D721Med (cell line): ENCODE measurements around the gene PI4KA.
A peak's percentile ranks its signal among the peaks of the same experiment; 100 is the strongest.

Source experiments
- DNase-seq: peaks from one replicate; pipeline ENCODE4 v3.0.0; 2011; ENCODE audit warnings: low spot score; ENCODE audit not compliant: insufficient read length
- FAIRE-seq: peaks from 2 replicates; lab custom pipeline; 2011; peaks lifted over from hg19 to GRCh38; lab: Jason Lieb, UNC
- CTCF ChIP-seq: IDR thresholded peaks from 2 replicates; pipeline ENCODE4 v1.5.1; 2012; ENCODE audit warnings: mild to moderate bottlenecking, control low read depth; ENCODE audit not compliant: insufficient read depth; ENCODE audit errors: missing control alignments

Gene PI4KA

DNA sequence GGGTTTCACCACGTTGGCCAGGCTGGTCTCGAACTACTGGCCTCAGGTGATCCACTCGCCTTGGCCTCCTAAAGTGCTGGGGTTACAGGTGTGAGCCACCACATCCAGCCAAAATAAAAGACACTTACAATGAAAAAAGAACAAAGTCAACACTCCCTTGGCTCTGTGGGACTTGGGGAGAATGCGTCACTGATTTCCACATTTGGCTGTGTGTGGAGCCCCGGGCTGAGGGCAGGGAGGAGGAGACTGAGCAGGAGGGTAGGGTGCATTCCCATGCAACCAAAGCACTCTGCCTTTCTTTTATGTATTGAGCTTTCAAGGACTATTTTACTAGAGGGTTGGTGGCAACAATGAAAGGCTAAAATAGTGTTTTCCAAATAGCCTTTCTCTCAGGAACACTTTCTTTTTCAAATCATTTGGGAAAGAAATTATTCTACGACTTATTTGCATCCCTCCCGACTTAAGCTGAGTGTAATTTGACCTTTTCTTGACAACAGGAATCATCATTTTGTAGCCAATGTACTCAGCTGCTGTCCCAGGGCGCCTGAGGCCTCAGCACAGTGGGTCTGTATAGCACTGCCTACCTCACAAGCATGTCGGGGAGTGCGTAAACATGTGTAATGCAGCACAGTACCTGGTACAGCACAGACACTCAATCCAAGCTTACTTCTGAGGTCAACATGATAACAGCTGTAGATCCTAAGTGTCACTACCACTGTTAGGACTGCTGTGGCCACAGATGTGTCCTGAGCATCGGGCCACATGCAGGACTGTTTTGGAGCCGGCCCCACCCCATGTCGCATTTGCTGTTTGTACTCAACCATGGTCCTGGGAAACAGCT lies 94.8 kb downstream of the PI4KA start:
- FAIRE-seq (no peak), DNase-seq (no peak)
- TF ChIP-seq CTCF, result no peak

- no peak for FAIRE-seq
- no peak for TF ChIP-seq CTCF
- DNase-seq, result no peak
Observed at GRCh38 chr22:20762233-20762796, 96.3 kb downstream of the PI4KA start.

DNA sequence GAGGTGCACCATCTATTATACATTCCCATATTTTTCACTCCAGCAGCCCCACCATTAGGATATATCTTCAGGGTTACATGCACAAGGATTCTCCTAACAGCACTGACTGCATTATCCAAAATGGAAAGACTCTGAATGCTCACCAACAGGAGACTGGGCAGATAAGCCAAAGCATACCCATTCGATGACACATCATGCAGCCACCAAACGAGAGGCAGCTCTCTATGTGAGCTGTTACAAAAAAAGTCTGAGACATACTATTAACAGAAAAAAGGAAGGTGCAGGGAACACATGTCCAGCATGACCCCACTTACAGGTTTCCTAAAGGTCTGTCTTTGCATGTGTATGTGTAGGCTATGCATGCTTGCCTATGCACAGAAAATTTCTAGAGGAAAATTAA lies 97.1 kb downstream of the PI4KA start:
- no peak for FAIRE-seq

GRCh38 chr22:20760084-20760483 lies 98.5 kb downstream of the PI4KA start:
- no peak for DNase-seq
- TF ChIP-seq CTCF, result no peak
- FAIRE-seq, result no peak

More for the DNA sequence above, 97.1 kb downstream of the PI4KA start:
- TF ChIP-seq CTCF, result no peak
- DNase-seq, result no peak

DNA sequence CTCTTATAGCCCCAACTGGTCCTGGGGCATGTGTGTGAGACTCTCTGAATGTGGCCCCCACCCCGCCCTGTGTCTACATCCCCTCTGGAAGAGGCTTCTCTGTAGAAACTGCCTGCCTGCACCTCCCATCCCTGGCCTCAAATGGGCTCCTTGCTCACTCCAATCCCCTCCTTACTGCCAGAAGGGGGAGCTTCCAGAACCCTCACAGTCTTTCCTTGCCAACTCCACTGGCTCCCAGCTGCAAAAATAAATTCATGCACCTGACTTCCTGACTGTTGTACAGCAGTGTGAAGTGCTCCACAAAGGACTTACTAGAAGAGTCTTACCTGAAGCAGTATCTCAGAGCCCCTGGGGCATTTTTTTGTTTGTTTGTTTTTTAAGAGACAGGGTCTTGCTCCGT lies 99.9 kb downstream of the PI4KA start:
- no peak for FAIRE-seq
- DNase-seq, result no peak
- peak; percentile 15 for TF ChIP-seq CTCF

DNA sequence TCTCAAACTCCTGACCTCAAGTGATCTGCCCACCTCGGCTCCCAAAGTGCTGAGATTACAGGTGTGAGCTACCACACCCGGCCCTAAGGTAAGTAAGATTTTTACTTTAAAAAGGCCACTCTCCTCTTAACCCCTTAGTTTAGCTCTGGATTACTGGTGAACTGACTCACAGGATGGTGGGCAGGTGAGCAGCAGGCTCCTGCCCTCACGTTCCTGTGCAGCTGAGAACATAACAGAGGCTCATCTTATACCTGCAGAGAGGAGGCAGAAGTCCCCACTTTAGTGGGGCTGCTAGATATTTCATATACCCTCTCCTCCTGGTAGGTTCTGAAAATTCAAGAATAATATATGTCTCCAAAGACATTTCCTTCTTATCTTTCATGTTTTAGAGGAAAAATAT lies 101.8 kb downstream of the PI4KA start:
- DNase-seq (no peak), FAIRE-seq (no peak)
- TF ChIP-seq CTCF, result no peak

- DNase-seq (no peak), FAIRE-seq (no peak)
- TF ChIP-seq CTCF, result no peak
Observed at GRCh38 chr22:20752873-20753272, 105.7 kb downstream of the PI4KA start.
